HG02798 (cell line): Measurements from ENCODE around the gene CADPS.

ENCODE experiments used
- ATAC-seq: cut with Tn5 transposase; IDR thresholded peaks from one replicate; pipeline ENCODE4 v1.9.1; 2021; ENCODE audit warnings: mild to moderate bottlenecking; ENCODE audit not compliant: unreplicated experiment, poor library complexity

The CADPS gene

GRCh38 chr3:62700357-62700756 is 174.9 kb downstream of the CADPS start:
- no peak for ATAC-seq

DNA sequence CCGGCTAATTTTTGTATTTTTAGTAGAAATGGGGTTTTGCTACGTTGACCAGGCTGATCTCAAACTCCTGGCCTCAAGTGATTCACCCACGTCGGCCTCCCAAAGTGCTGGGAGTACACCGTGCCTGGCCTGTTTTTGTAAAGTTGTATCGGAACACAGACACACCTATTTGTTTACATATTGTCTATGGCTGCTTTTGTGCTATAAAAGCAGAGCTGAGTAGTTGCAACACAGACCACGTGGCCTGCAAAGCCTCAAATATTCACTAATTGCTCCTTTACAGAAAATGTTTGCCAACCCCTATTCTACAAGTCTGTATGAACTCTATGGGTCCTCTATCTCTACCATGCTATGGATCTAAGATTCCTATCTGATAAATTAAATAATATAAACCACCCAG is 175.5 kb downstream of the CADPS start:
- no peak for ATAC-seq

- ATAC-seq, result no peak
Measured at GRCh38 chr3:62696011-62696410, 179.2 kb downstream of the CADPS start.

DNA sequence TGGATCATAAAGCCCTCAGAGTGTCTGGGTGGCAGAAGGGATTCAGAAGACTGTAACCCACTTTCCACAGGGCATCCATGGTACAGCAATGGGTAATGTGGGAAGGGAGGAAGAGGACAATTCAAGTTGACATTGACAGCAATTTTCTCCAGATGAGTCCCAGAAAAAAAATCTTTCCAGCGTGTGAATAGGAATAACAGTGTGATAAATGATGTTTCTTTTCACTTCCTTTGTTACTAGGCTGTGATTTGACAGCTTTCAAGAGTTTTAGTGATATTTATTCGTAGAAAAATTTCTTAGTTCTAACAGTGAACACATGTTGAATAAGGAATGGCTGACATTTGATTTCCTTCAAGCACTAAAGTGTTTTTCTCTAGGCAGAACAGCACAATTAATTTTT is 186.4 kb downstream of the CADPS start:
- ATAC-seq, result no peak

DNA sequence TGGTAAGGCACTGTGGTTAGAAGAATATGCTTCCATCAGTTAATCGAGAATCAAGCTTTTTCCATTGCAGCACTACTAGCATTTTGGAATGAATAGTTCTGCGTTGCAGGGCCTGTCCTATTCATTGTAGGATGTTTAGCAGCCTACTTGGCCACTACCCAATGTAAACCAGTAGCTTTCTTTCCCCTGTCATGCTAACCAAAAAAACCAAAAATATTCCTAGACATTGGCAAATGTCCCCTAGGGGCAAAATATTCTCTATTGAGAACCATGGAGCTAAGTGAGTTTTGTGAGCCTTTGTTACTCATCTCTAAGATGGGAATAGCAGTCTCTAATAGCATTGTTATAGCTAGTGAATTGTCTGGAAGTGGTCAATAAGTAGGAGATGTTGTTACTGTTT is 187.2 kb downstream of the CADPS start:
- no peak for ATAC-seq

GRCh38 chr3:62686503-62687294 is 188.5 kb downstream of the CADPS start:
- no peak for ATAC-seq

DNA sequence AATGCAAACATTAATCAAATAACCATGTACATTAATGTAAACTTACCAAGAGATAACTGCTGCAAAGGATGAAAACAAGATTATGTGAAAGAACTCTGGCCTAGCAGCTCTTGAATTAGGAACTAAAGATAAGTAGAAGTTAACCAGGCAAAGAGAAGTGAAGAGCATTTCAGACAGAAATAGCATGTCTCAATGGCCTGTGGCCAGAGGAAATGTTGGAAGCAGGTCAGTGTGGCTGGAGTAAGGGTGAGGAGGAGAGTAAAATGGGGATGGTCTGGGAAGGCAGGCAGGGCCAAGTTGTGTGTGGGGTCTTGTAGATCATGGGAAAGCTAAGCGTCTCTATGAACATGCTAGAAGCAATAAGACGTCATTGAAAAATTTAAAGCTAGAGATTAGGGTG is 192.4 kb downstream of the CADPS start:
- no peak for ATAC-seq

GRCh38 chr3:62679988-62680387 is 195.2 kb downstream of the CADPS start:
- ATAC-seq, result no peak

DNA sequence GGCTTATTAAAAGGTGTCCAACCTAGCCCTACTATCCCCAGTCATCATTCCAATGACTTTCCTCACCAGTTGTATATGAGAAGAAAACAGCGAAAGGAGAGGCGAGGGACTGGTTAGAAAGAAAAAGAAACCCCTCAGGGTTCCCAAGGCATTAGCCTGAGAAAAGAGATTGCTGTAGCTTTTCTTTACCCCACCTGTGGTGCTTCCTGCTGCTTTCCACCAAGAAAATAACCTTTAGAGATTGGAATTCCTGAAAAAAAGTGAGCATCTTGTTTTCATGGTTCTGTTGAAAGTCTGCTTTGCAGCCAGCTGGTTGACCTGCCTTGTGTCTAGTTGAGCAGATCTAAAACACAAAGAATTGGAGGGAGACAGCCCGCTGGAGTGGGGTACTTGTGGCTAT is 196.4 kb downstream of the CADPS start:
- no peak for ATAC-seq

DNA sequence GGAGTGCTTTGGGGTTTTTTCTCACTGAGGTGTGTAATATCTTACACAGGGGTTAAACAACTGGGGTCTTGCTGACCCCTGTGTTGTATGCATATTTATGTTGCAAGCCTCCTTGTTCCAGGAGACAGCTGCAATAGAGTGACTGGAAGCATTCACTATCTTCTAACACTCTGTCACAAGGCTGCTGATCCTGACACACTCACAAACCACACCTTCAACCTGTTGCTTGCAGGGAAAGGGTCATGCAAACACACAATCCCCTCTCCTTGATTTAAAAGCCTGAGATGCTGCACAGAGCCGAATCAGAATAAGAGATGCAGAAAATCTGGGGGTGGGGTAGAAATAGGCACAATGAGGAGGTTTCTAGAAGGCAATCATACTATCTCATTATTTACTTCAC is 197.3 kb downstream of the CADPS start:
- no peak for ATAC-seq

GRCh38 chr3:62676689-62677271 is 198.4 kb downstream of the CADPS start:
- ATAC-seq, result no peak

DNA sequence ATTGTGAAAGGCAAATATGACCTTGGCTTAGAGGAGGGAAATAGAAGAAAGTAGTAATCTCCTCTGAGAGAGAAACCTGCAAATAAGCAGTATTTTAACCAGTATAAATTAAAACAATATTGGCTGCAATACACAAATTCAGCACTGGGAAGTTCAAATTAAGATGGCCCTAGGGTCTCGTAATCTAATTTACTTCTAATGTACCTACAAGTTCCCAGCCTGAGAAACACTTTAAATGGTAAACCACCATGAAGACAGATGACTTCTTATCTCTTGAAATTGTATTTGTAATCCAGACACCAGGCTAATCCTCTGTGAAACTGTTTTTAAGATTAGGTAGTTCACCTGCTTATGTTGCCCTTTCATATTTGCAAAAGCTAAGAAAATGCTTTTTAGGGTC is 199.7 kb downstream of the CADPS start:
- ATAC-seq, result no peak

DNA sequence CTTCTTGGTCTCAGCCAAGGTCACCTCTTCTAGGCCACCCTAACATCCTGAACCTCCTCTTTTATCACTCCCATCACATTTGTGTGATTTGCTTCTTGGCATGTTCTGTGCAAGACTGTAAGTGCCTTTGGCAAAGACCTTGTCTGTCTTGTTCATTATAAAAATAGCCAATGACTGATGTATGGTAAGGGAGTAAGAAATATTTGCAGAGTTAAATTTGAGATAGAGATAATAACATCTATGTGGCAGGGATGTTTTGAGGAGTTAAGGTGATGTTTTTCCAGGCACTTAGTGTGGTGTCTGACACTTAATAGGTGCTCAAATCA is 202.3 kb downstream of the CADPS start:
- no peak for ATAC-seq

DNA sequence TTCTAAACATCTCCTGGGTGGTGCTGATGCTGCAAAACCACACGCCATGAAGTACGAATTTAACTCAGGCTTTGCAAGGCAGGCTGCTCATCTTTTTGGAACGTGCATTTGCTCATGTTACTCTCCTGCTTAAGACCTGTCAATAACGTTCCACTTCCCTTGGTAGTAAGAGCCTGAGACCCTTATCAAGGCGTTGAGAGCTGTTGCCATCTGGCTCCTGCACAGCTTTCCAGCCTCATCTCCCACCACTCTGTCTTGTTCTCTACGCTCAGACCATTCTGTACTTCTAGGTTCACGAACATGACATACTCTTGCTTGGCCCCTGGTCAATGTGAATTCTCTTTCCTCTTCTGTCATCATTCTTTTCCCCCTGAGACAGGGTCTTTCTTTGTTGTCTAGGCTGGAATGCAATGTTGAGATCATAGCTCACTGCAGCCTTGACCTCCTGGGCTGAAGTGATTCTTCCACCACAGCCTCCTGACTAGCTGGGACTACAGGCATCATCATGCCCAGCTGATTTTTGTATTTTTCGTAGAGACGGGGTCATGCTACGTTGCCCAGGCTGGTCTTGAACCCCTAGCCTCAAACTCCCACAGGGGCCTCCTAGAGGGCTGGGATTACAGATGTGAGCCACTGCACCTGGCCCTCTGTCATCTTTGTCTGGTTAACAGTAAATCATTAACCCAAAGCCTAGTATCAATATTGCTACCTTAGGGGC is 202.8 kb downstream of the CADPS start:
- ATAC-seq, result peak; percentile 72

GRCh38 chr3:62670351-62670750 is 204.9 kb downstream of the CADPS start:
- no peak for ATAC-seq

GRCh38 chr3:62669161-62669560 is 206.1 kb downstream of the CADPS start:
- ATAC-seq, result no peak

DNA sequence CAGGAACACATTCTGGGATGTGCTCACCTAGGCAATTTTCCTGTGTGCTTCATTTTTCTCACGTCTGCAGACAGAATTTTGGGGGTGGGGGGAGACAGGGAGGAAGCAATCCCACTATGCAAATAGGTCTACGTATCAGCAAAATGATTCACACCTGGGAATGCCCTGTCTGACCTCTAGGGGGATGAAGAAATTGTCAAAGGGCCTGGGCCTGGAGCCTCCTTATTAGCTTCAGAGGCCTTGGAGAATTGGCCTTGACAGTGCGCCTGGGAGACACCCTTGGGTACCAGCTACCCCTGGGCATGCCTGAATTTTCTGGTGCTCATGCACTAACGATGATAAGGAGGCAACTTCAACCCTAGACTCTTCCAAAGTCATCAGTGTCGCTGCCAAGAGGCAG is 207.5 kb downstream of the CADPS start:
- ATAC-seq, result no peak

GRCh38 chr3:62665627-62666437 is 209.4 kb downstream of the CADPS start:
- ATAC-seq, result peak; percentile 90

GRCh38 chr3:62662677-62663076 is 212.5 kb downstream of the CADPS start:
- ATAC-seq, result no peak

DNA sequence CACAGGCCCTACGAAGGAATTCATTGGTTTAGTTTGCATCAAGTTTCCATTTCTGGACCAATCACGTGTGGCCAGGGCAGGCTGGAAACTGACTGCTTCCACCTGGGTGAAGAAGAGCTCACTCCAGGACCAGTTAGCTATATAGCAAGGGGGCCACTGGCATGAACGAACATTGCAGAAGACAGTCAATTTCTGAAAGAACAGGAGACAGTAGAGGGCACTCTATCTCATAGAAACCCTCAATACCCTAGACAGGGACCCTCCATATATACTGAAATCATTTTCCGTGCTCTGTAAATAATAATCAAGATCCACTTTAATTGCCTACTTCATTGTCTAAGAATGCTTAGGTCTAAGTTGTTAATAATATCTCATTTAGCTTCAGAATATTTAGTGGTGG is 215.6 kb downstream of the CADPS start:
- ATAC-seq, result no peak

GRCh38 chr3:62655691-62656063 is 219.5 kb downstream of the CADPS start:
- no peak for ATAC-seq
